ENCODE results near the gene SIX6.

The SIX6 gene

GRCh38 chr14:60514378-60514740, 5.4 kb downstream of the SIX6 start:
- no peak for DNase-seq (ENCODE audit: low read depth, low spot score)

- peak; percentile 28 for DNase-seq (ENCODE audit: low read depth, low spot score)
Observed at GRCh38 chr14:60514741-60515491, 6.0 kb downstream of the SIX6 start.

- peak; percentile 9 for DNase-seq (ENCODE audit: low read depth, low spot score)
Observed at GRCh38 chr14:60515511-60516289, 6.8 kb downstream of the SIX6 start.

- DNase-seq (ENCODE audit: low read depth, low spot score) = no peak
Observed at GRCh38 chr14:60532442-60532841, 23.5 kb downstream of the SIX6 start.

- DNase-seq (ENCODE audit: low read depth, low spot score) = no peak
Observed at GRCh38 chr14:60537663-60538062, 28.7 kb downstream of the SIX6 start.

- no peak for DNase-seq (ENCODE audit: low read depth, low spot score)
Observed at GRCh38 chr14:60544659-60545058, 35.7 kb downstream of the SIX6 start.

- DNase-seq (ENCODE audit: low read depth, low spot score) = no peak
Observed at GRCh38 chr14:60553808-60554207, 44.9 kb downstream of the SIX6 start.

GRCh38 chr14:60561845-60562746, 53.1 kb downstream of the SIX6 start:
- DNase-seq (ENCODE audit: low read depth, low spot score) = peak; percentile 81

All from astrocyte of the hippocampus (primary cell).